ENCODE results near the gene TRMT6.

The TRMT6 gene

GRCh38 chr20:5895626-5896025, 54.7 kb downstream of the TRMT6 start:
- no peak for TF ChIP-seq POLR2AphosphoS5 (IDR thresholded peaks at IDR 0.05; ENCODE audit: low read depth)
- TF ChIP-seq GABPA (IDR thresholded peaks at IDR 0.05; ENCODE audit: low read depth) = no peak
- TF ChIP-seq SPI1 (IDR thresholded peaks at IDR 0.05; ENCODE audit: borderline replicate concordance, low read depth) = no peak
- no peak for TF ChIP-seq CTCF (IDR thresholded peaks at IDR 0.05; ENCODE audit: insufficient read depth, low read length)
- TF ChIP-seq REST (IDR thresholded peaks at IDR 0.05; ENCODE audit: insufficient replicate concordance, low read depth) = no peak
- H3K27me3 ChIP-seq (ENCODE audit: insufficient read depth, poor library complexity, severe bottlenecking) = peaks cover 3% of the 10 kb centered on the region
- H3K4me3 ChIP-seq (replicated peaks; ENCODE audit: insufficient read depth, low read length) = no peak overlapping the region
- DNase-seq (ENCODE audit: low read depth in 1 of 2, low spot score in 1 of 2) = peak; percentile 13 to 57
- H3K27ac ChIP-seq (replicated peaks) = no peak overlapping the region

- no peak for DNase-seq (ENCODE audit: low read depth in 1 of 2, low spot score in 1 of 2)
- Histone ChIP-seq H3K27ac (replicated peaks) (no peak overlapping the region), H3K4me3 (replicated peaks; ENCODE audit: insufficient read depth, low read length) (no peak overlapping the region), H3K27me3 (ENCODE audit: insufficient read depth, poor library complexity, severe bottlenecking) (peaks cover 3% of the 10 kb centered on the region)
- TF ChIP-seq POLR2AphosphoS5 (IDR thresholded peaks at IDR 0.05; ENCODE audit: low read depth) (no peak), CTCF (IDR thresholded peaks at IDR 0.05; ENCODE audit: insufficient read depth, low read length) (no peak), SPI1 (IDR thresholded peaks at IDR 0.05; ENCODE audit: borderline replicate concordance, low read depth) (no peak), REST (IDR thresholded peaks at IDR 0.05; ENCODE audit: insufficient replicate concordance, low read depth) (no peak), GABPA (IDR thresholded peaks at IDR 0.05; ENCODE audit: low read depth) (no peak)
These were observed 56.7 kb downstream of the TRMT6 start for GRCh38 chr20:5893621-5894020.

- no peak overlapping the region for H3K27ac ChIP-seq (replicated peaks)
- no peak overlapping the region for H3K4me3 ChIP-seq (replicated peaks; ENCODE audit: insufficient read depth, low read length)
- peaks cover 3% of the 10 kb centered on the region for H3K27me3 ChIP-seq (ENCODE audit: insufficient read depth, poor library complexity, severe bottlenecking)
- TF ChIP-seq POLR2AphosphoS5 (IDR thresholded peaks at IDR 0.05; ENCODE audit: low read depth) = no peak
- no peak for TF ChIP-seq SPI1 (IDR thresholded peaks at IDR 0.05; ENCODE audit: borderline replicate concordance, low read depth)
- TF ChIP-seq CTCF (IDR thresholded peaks at IDR 0.05; ENCODE audit: insufficient read depth, low read length) = no peak
- no peak for TF ChIP-seq REST (IDR thresholded peaks at IDR 0.05; ENCODE audit: insufficient replicate concordance, low read depth)
- TF ChIP-seq GABPA (IDR thresholded peaks at IDR 0.05; ENCODE audit: low read depth) = no peak
- no peak for DNase-seq (ENCODE audit: low read depth in 1 of 2, low spot score in 1 of 2)
These were observed 57.3 kb downstream of the TRMT6 start for GRCh38 chr20:5893052-5893451.

All from HL-60 (cell line).